ENCODE data around the gene THAP12.
A peak's percentile ranks its signal among the peaks of the same experiment; 100 is the strongest.

Gene THAP12

GRCh38 chr11:76376746-76377558 is 4.0 kb downstream of the THAP12 start:
- no peak for DNase-seq

DNA sequence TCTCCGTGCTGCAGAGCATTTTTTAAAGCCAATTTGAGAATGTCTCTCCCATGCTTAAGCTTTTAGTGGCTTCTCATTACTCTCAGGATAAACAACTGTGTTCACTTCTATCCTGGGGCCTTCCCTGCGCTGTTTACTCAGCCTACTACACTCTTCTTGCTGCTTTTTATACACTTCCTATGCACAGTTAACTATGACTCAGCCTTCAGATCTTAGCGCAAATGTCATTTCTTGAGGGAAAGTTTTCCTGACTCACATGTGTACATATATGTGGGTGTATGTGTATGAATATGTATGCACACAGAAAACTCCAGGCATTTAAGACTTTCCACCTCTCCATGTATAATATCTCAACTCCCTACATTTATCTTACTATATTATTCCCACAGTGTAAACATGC is 9.8 kb downstream of the THAP12 start:
- no peak for DNase-seq

GRCh38 chr11:76369406-76369805 is 11.5 kb downstream of the THAP12 start:
- DNase-seq, result peak; percentile 29

GRCh38 chr11:76368490-76368889 is 12.4 kb downstream of the THAP12 start:
- DNase-seq, result no peak

- DNase-seq, result no peak
Observed at GRCh38 chr11:76365038-76365679, 15.8 kb downstream of the THAP12 start.

DNA sequence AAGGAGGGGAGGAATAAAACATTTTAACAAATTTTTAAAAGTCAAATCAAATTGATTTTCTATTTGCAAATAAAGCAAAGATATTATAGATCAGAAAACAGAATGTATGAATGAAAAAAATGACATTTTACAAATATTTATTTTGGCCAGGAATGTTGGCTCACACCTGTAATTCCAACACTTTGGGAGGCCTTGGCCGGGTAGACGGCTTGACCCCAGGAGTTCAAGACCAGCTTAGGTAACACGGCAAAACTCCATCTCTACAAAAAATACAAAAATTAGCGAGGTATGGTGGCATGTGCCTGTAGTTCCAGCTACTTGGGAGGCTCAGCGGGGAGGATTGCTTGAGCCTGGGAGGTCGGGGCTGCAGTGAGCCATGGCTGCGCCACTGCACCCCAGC is 18.2 kb downstream of the THAP12 start:
- DNase-seq, result no peak

- no peak for DNase-seq
Observed at GRCh38 chr11:76361776-76362175, 19.2 kb downstream of the THAP12 start.

DNA sequence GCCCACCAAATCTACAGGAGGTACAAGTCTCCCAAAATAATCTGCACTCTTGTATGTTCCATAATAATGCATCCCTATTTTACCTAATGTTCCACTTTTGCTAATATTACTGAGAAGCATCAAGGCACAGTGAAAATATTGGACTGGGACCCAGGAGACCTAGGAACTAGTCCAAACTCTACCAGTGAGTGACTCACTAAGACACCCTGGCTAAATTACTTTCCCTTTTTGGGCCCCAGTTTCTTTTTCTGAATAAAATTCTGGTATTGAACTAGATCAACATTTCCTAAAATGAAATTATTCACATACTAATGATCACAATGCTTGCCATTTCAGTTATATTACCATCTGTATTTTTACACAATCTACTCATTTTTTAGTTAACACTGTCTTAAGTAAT is 19.6 kb downstream of the THAP12 start:
- DNase-seq, result no peak

- DNase-seq, result no peak
Observed at GRCh38 chr11:76355172-76355571, 25.8 kb downstream of the THAP12 start.

DNA sequence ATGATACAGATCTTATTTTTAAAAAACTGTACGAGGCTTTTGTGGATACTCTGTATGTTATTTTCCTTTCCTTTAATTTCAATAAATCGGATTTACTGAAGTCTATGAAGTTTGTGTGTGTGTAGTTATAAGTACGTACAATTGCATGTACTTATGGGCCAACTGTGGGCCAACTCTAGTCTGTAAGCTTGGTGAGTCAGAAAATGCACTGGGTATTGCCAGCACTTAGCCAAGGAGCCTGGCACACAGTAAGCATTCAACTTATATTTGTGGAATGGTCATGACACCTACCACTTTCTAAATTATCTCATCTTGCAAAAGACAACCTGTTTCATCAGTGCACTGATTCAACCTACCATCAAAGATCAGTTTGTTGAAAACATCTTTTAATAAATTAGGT is 32.6 kb downstream of the THAP12 start:
- no peak for DNase-seq

DNA sequence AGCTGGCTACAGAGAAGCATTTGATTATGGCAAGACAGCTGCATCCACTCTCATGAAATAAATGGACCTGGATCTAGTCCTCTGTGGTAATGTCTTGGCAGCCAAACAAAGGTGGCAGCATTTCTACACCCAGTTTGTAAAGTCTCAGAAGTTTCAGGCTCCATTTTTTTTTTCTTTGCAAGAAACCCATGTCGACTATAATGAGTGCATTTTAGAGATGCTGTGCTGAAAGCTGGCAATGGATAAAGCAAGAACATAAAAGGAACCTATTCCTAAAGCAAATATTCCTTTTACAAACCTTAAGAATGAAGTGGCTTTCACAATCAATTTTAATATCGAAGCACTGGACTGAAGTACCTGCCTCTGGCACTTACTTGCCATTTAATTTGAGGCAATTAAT is 33.5 kb downstream of the THAP12 start:
- no peak for DNase-seq

DNA sequence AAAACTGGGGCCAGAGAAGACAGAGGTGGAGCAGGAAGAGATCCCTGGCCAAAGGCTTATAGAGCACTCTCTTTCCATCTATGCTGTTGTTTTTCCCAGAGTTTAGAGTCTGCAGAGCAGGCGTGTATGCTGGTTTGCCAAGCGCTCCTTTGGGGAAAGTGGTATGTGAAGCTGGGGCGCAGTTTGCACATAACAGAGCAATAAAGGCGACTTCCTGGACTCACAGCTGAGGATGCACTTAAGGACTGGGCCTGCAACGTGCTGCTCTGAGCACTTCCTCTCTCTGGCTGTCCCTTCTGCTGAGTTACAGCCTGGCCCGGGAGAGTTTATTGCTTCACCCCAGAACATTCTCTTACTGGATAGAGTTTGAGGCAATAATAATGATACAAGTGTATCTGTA is 41.7 kb downstream of the THAP12 start:
- no peak for DNase-seq

GRCh38 chr11:76337923-76338322 is 43.0 kb downstream of the THAP12 start:
- DNase-seq, result no peak

GRCh38 chr11:76337469-76337868 is 43.5 kb downstream of the THAP12 start:
- no peak for DNase-seq

GRCh38 chr11:76336597-76336996 is 44.3 kb downstream of the THAP12 start:
- DNase-seq, result no peak

- DNase-seq, result no peak
Observed at GRCh38 chr11:76335842-76336241, 45.1 kb downstream of the THAP12 start.

DNA sequence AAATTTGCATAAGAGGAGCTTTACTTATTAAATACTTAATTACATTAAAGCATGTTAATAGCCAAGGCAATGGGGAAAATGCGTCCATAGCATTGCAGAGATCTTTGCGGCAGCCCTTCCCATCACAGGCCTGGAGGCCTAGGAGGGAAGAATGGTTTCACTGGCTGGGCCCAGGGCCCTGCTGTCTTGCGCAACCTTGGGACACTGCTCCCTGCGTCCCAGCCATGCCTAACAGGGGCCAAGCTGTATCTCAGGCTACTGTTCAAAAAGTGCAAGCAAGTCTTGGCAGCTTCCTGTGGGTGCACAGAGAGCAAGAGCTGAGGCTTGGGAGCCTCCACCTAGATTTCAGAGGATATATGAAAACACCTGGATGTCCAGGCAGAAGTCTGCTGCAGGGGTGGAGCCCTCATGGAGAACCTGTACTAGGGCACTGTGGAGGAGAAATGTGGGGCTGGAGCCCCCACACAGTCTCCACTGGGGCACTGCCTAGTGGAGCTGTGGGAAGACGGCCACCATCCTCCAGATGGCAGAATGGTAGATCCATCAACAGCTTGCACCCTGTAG is 46.0 kb downstream of the THAP12 start:
- no peak for DNase-seq

DNA sequence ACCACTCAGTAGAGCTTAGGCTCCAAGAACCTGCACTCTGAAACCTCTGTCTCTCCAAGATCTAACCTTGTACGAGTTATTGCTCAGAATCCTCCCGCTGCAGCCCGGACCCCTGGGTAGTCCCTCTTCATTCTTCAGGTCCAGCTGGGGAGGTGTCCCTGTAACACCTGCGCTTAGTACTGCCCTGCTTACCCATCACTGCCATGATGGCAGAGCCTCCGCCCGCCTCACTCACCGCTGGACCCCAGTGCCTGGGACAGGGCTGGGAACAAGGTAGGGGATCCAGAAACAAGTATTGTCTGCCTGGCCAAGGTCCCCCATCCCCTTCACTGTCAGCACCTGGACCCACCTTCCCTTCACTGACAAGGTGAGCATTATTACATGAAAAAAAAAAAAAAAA is 50.3 kb downstream of the THAP12 start:
- DNase-seq, result no peak

GRCh38 chr11:76329983-76330382 is 50.9 kb downstream of the THAP12 start:
- DNase-seq, result no peak

GRCh38 chr11:76329084-76329648 is 51.8 kb downstream of the THAP12 start:
- no peak for DNase-seq

GRCh38 chr11:76327756-76328388 is 53.1 kb downstream of the THAP12 start:
- no peak for DNase-seq

DNA sequence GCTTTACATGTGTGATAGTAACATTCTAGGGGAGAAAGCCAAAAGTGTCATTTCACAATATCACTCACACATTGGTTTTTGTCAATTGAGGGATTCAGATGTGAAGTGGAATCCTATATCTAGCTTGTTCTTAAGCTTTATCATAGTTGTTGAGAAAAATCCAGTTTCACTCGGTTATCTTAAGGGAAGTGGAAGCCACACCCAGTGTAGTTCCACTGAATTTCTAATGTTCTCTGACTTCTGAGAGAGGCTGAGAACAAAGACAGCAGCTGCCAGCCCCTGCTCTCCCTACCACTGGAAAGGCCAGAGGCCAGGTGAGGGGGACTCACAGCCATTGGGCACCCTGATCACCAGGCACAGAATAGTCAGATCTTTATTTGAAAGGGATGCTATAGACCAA is 53.7 kb downstream of the THAP12 start:
- no peak for DNase-seq

DNA sequence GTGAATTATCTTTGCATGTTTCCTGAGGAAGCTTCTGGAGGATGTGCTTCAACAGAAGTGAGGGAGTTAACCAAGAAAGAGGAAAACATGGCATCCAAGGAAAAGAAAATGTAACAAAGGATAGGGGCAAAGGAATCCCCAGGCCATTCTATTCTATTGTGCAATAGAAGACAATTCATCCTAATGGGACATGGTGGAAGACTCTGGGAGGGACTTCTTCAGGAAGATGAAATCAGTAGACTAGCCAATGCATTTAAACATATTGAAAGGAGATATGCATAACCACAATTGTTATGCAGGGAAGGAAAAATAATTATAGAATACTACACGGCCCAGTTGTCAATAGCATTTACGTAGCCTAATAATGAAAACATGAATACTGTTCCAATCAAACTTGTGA is 55.7 kb downstream of the THAP12 start:
- no peak for DNase-seq

DNA sequence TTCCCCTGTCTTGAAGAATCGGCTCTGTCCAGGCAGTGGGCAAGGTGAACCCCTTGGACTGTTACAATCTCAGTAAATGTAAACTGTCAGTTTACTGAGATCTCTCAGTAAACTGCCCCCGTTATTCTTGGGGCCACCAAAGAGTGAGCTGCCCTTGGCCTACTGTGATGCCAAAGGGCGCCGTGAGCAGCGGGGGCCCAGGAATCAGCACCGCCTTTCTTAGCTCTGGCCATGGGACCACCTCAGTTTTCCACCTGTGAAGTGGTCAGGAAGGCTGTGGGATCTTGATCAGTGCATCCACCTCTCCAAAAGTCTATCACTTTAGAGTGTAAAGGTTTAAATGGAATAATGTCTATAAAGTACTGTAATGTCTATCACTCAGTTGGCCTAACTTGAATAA is 57.1 kb downstream of the THAP12 start:
- DNase-seq, result no peak
